Fibroblast of skin of right quadriceps (primary cell): ENCODE measurements around the gene ZNF516.
"Not testable (repeated sequence)": the region's sequence is repeated elsewhere in the genome, so short reads cannot be mapped to it uniquely, and the experiment has no call there.

ENCODE experiments used
- DNase-seq: peaks from one replicate; pipeline ENCODE4 v3.0.0-alpha.2; 2013

The ZNF516 gene

DNA sequence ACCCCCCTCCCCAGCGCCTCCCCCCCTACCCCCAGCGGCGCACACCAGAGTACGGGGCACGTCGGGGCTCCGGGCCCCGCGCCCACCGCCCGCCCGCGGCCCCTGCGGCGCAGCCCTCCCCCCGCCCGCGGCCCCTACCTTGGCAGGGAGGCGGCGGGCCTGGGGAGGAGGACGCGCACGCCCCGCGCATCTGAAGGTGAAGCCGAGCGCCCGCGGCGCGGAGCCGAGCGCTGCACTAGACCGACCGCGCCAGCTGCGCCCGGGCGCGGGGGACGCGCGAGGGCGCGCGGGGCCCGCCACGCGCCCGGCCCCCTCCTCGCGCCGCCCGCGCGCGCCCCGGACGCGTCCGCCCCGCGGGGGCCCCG, at the start of gene ZNF516:
TSS of gene ZNF516 (minus strand) at position 237 of the 365 bp plus-strand sequence. CDS start 52,188 bp downstream, outside the sequence.
- DNase-seq = peak; percentile 35

- DNase-seq = no peak
Measured at GRCh38 chr18:76538846-76539245, 43.8 kb upstream of the ZNF516 start.

DNA sequence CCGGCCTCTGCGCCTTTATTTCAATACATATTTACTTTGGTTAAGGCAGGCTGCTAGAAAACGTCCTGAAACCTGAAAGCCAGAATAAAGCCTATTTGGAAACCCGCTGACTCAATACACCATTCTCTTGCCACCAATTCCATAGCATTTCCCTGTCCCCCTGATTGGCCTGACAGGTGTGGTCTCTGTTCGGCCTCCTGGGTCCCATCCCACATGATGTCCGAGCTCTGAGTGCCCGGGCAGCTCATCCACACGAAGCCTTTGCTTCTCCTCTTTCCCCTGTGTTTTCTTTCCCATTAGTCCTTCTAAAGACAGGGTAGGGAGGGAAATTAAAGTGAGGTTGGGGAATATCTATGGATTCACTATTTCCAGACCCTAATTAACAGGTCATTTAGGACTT, 42.6 kb upstream of the ZNF516 start:
- no peak for DNase-seq

DNA sequence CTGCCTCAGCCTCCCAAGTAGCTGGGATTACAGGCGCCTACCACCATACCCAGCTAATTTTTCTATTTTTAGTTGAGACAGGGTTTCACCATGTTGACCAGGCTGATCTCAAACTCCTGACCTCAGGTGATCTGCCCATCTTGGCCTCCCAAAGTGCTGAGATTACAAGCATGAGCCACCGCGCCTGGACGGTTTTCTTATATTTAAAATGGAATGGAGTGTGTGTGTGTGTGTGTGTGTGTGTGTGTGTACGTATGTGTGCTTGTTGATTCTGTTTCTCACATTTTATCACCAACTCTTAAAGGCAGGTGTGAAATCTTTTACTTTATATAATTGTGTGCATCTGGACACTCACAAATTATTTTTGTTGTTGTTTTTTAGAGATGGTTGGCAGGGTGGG, 41.6 kb upstream of the ZNF516 start:
- not testable (repeated sequence) for DNase-seq

GRCh38 chr18:76532875-76533274, 37.8 kb upstream of the ZNF516 start:
- DNase-seq = no peak

DNA sequence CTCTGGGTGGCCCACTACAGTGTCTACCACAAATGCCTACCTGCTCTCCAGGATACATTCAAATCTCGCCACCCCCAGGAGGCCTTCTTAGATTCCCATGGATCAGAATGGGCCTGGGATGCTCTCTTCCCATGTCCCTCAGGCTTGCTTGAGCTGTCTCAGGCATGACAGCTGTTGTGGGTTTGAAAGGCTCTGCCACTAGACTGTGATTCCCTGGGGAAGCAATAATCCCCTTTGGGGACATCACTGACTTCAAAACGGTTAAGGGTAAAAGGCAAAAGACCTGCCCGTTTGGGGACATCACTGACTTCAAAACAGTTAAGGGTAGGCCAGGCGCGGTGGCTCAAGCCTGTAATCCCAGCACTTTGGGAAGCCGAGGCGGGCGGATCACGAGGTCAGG, 35.8 kb upstream of the ZNF516 start:
- no peak for DNase-seq

DNA sequence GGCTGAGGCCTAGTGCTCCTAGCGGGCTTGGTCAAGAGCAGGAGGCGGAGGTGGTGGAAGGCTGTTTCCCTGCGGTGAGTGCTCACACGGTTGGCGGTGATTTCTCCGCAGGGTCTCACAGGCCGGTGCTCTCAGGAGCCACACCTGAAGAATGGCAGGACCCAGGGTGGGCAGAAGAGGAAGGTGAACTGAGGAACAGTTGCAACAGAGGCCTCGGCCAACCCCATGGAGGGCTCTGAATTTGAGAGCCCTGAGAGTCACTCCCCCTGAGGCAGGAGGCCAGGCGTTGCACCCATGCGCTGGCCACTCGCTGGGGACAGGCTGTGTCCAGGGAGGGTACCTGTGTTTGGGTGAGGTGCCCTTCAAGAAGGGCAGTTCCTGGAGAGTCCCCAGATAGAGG, 35.3 kb upstream of the ZNF516 start:
- no peak for DNase-seq

- DNase-seq = no peak
Measured at GRCh38 chr18:76529433-76529811, 34.4 kb upstream of the ZNF516 start.

DNA sequence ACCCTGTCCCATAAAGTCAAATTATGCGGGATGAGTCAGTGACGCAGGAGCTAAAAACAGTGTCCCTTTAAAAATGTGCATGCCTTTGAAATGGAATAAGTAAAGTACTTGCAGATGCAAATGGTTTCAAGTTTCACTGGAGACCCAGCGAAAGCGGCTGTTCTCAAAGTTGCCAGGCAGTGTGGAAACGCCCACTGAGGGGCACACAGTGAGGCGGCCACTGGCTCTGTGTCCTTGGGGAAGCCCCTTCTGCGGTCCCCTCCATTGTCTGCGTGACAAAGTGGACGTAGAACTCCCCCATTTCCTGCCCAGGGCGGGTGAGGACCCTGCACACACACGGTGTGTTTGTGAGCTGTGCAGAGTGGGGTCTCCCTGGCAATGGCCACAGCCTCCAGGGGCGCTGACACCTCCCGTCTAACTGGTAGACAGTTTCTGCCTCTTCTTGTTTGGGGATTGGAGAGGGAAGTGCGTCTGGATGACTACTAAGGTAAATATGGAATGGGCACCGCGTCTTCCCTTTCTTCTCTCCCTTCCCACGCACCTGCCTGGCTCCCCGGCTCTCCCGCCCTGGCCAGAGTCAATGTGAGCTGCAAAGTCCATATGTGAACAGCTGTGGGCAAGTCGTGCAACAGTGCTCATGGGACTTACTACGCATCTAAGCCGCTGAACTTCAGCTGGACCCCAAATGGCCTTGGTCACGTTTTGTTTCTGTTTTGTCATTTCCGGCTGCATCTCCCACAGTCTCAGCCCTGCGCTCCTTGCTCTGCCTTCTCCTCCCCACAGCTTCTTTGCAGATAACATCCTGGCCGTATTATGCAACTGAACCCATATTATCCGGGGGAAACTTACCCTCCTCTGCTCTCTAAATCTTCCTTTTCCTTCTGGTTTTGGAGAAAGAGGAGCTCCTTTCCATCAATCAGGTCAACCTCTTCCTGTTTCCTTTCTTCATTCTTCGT, 33.7 kb upstream of the ZNF516 start:
- DNase-seq = peak; percentile 57

- DNase-seq = no peak
Measured at GRCh38 chr18:76525911-76526310, 30.9 kb upstream of the ZNF516 start.

- peak; percentile 61 for DNase-seq
Measured at GRCh38 chr18:76524900-76525698, 30.1 kb upstream of the ZNF516 start.

DNA sequence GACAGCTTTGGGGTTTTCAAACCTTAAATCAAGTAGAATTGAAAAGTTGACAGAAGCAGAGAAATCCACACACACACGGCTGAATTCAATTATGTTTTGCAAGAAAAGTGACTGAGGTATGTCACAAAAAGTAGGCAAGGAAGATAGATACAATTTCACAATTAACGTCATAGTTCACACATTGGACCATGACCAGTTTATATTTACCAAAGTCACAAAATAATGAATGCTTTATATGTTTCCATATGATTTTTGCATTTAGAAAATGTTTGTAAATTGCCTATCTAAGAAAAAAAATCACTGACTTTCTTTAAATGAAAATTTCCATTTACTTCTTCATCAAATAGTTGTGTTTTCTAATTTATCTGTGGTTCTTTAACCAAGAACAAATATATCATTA, 29.4 kb upstream of the ZNF516 start:
- DNase-seq = no peak

DNA sequence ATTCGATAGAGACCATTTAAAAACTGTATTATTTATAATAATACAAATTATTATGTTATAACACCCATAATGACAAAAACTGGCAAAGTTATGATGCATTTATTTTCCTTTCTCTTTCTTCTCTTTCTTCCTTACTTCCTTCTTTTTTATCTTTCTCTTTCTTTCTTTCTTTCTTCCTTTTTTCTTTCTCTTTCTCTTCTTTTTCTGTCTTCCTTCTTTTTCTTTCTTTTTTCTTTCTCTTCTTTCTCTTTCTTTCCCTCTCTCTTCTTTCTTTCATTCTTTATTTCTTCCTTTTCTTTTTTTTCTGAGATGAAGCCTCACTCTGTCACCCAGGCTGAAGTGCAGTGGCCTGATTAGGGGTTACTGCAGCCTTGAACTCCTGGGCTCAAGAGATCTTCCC, 27.5 kb upstream of the ZNF516 start:
- no peak for DNase-seq

DNA sequence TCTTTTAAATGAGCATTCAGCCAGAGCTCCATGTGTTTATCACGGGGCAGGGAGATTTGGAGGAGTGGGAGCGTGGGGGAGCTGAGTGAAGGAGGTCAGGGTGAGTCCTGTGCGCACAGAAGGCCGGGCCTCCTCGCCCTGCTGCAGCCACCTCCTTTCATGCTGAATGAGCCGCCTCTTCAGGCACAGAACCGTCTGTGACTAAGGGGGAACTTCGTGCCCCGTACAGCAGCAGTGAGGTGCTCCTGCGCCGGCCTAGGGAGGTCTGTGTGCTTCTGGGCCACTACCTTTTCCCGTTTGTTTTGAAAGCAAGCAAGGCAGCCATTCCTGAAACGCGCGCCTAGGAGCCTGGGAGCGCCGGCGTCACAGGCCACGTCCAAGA, 27.1 kb upstream of the ZNF516 start:
- DNase-seq = no peak

DNA sequence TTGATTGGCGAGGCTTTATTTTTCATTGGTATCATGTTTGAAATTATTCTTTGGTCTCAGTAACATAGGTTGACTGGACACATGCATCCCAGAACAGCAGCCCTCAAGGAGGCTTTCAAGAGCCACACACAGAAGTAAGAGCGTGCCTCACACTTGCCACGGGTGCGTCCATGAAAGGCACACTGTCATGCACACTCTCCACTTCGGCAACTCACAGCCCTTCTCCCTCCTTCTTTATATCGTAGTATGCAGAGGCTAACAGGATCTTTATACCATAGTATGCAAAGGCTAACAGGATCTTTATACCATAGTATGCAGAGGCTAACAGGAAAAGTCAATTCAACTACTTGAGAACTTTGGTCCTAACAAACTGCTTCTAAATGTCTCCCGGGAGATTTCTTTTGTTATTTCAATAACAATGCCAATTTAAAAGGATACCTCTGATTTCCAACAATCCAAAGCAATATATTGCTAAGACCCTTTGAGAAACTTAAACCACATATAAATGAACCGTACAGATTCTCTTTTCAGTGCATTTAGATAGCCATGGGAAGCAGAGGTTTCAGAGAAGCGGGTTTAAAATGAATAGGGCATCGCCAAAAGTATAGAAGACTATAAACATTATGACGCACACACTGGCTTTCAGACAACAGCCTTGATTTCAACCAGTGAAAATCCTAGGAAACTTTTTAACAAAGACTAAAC, 26.5 kb upstream of the ZNF516 start:
- DNase-seq = no peak

- DNase-seq = peak; percentile 17
Measured at GRCh38 chr18:76518860-76519538, 24.0 kb upstream of the ZNF516 start.

DNA sequence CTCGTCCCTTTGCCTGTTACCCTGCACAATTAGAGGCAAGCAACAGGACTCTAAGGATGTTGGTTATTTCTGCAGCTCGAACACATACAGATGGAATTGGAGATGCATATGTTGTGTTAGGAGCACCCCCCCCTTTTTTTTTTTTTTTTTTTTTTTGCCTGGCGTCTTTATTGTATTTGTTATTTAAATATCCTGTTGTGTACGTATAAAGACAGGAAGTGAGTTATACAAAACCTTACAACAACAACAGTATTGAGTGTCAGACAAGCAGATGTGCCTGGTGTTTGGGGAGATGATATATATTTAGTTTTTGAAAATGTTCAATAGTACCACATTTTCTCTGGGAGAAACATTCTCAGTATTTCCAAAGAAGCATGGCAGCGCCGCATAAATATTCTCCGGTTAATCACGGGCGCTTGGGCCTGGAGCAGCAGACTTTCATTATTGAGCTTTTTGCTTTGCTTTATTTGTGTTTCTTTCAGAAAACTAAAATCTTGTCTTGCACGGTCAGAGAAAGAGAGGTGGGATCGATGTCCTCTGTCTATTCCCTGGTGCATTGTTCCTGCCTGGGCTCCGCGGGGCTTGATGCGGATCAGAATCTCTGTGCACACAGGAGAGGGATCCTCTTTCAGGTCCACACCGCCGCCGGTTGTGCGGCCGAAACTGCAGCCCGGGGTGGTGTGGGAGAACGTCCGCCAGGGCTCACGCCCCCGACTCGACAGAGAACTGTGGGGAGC, 23.2 kb upstream of the ZNF516 start:
- DNase-seq = peak; percentile 19

DNA sequence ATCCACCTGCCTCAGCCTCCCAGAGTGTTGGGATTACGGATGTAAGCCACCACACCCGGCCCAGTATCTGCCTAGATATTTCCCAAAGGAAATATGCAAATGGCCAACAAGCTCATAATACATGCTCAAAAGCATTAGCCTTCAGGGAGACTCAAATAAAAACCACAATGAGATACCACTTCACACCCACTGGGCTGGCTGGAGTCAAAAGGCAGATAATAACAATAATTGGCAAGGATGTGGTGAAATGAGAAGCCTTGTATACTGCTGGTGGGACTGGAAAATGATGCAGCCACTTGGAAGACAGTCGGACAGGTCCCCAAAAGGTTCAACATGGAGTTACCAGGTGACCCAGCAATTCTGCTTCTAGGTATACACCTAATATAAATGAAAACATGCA, 20.5 kb upstream of the ZNF516 start:
- no peak for DNase-seq

- DNase-seq = no peak
Measured at GRCh38 chr18:76514573-76514972, 19.5 kb upstream of the ZNF516 start.

GRCh38 chr18:76507830-76508385, 12.9 kb upstream of the ZNF516 start:
- DNase-seq = no peak

GRCh38 chr18:76506974-76507764, 12.1 kb upstream of the ZNF516 start:
- no peak for DNase-seq
